ENCODE data around the gene DMRTC2. TPM values are rescaled to one million over a fixed set of nuclear protein-coding genes. Genes with fewer than 3 reads are reported as not detected.

The DMRTC2 gene
- polyA plus RNA-seq, 1 experiment, result not detected

- Histone ChIP-seq H3K4me3 (ENCODE audit: low read depth, low read length) (no peak overlapping the region), H3K27ac (ENCODE audit: low read depth, low read length) (no peak overlapping the region), H3K27me3 (ENCODE audit: control insufficient read depth, insufficient read depth, low read length) (peaks cover 24% of the 10 kb centered on the region), H3K9me3 (ENCODE audit: control insufficient read depth, insufficient read depth, low read length) (0 out of 2 replicates have a peak, but pooled peaks cover 4% of the 10 kb centered on the region)
- CTCF ChIA-PET, result no interaction called here
- TF ChIP-seq, protein P1, sequence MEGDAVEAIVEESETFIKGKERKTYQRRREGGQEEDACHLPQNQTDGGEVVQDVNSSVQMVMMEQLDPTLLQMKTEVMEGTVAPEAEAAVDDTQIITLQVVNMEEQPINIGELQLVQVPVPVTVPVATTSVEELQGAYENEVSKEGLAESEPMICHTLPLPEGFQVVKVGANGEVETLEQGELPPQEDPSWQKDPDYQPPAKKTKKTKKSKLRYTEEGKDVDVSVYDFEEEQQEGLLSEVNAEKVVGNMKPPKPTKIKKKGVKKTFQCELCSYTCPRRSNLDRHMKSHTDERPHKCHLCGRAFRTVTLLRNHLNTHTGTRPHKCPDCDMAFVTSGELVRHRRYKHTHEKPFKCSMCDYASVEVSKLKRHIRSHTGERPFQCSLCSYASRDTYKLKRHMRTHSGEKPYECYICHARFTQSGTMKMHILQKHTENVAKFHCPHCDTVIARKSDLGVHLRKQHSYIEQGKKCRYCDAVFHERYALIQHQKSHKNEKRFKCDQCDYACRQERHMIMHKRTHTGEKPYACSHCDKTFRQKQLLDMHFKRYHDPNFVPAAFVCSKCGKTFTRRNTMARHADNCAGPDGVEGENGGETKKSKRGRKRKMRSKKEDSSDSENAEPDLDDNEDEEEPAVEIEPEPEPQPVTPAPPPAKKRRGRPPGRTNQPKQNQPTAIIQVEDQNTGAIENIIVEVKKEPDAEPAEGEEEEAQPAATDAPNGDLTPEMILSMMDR (IDR thresholded peaks at IDR 0.05; ENCODE audit: low read depth, low read length), result no peak
- POLR2A ChIA-PET, result no interaction called here
- DNase-seq (ENCODE audit: low read depth, low spot score), result no peak
Observed at GRCh38 chr19:41880329-41880708, 35.5 kb downstream of the DMRTC2 start.

DNA sequence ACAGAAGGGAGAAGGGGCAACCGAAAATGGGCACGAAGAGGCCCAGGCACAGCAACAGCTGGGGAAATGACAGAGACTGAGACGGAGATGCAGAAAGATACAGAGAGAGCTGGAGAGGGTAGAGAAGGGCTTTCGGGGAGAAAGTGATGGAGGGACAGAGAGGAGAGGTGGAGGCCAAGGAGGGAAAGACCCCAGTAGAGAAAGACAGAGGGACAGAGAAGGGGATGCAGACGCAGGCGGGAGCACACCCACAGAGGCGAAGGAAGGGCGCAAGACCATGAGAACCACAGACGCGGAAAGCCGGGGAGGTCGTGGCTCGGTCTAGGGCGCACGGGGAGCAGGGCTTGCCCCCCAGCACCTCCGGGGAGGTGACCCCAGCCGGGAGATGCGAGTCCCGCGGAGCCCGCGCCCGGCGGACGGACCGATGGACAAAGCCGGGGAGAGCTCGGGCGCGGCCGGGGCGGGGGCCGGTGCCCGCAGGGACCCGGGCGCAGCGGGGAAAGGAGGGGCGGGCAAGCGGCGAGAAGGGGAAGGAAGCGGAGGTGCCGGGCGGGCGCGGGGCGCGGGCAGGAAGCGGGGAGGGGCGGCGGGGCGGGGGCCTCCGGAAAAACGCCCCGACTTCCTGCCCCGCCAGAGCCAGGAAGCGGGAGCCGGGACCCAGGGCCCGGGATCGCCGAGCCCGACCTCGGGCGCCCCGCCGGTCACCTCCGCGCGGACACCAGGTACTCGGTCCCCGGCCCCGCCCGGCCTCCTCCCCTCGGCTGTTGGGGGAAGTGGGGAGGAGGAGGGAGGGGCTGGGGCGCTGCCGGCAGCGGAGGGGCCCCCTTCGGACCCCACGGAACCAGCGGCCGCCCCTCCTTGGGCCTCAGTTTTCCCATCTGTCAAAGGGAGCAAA is 38.0 kb downstream of the DMRTC2 start, which contains the start of gene ARHGEF1:
Gene ARHGEF1 (plus strand): TSS at position 617 of the 895 bp plus-strand sequence. CDS start 4,899 bp downstream, outside the sequence.
- H3K9me3 ChIP-seq (ENCODE audit: control insufficient read depth, insufficient read depth, low read length), result 0 out of 2 replicates have a peak, but pooled peaks cover 4% of the 10 kb centered on the region
- POLR2A ChIA-PET, result interaction anchor here (1.3 to 2.2 kb wide), 2 partner anchors 10 to 23 kb away, joined by 3 to 16 read pairs; partner anchors contain the start of gene RPS19
- peaks cover 14% of the 10 kb centered on the region for H3K27me3 ChIP-seq (ENCODE audit: control insufficient read depth, insufficient read depth, low read length)
- TF ChIP-seq, protein P1 (IDR thresholded peaks at IDR 0.05; ENCODE audit: low read depth, low read length), result no peak
- no peak for DNase-seq (ENCODE audit: low read depth, low spot score)
- H3K27ac ChIP-seq (ENCODE audit: low read depth, low read length), result no peak within 1 kb of the TSS
- H3K4me3 ChIP-seq (ENCODE audit: low read depth, low read length), result peak within 1 kb of the TSS; percentile 86
- CTCF ChIA-PET, result no interaction called here

DNA sequence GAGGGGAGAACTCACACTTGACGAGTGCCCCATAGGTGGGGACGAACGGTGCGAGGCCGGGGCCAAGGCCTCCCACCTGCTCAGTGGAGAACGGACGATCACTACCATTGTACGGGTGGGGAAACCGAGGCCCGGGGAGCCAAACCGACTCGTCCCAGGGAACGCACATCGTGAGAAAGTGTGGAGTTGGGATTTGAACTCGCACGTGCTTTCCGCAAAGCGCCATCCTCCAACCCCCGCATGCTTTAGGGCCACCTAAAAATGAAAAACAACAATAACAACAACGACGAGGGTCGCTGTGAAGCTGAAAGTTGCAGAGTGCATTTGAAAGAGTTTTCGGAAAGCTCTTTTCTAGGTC is 38.6 kb downstream of the DMRTC2 start:
- Histone ChIP-seq H3K9me3 (ENCODE audit: control insufficient read depth, insufficient read depth, low read length) (0 out of 2 replicates have a peak, but pooled peaks cover 4% of the 10 kb centered on the region), H3K27me3 (ENCODE audit: control insufficient read depth, insufficient read depth, low read length) (peaks cover 7% of the 10 kb centered on the region), H3K4me3 (ENCODE audit: low read depth, low read length) (peak overlapping the region; percentile 86), H3K27ac (ENCODE audit: low read depth, low read length) (no peak overlapping the region)
- CTCF ChIA-PET, result no interaction called here
- TF ChIP-seq, protein P1 (IDR thresholded peaks at IDR 0.05; ENCODE audit: low read depth, low read length), result no peak
- no peak for DNase-seq (ENCODE audit: low read depth, low spot score)
- POLR2A ChIA-PET, result interaction anchor here (0.9 to 2.2 kb wide), 3 partner anchors 11 to 24 kb away, joined by 3 to 16 read pairs (median 3); partner anchors contain the start of gene RPS19

DNA sequence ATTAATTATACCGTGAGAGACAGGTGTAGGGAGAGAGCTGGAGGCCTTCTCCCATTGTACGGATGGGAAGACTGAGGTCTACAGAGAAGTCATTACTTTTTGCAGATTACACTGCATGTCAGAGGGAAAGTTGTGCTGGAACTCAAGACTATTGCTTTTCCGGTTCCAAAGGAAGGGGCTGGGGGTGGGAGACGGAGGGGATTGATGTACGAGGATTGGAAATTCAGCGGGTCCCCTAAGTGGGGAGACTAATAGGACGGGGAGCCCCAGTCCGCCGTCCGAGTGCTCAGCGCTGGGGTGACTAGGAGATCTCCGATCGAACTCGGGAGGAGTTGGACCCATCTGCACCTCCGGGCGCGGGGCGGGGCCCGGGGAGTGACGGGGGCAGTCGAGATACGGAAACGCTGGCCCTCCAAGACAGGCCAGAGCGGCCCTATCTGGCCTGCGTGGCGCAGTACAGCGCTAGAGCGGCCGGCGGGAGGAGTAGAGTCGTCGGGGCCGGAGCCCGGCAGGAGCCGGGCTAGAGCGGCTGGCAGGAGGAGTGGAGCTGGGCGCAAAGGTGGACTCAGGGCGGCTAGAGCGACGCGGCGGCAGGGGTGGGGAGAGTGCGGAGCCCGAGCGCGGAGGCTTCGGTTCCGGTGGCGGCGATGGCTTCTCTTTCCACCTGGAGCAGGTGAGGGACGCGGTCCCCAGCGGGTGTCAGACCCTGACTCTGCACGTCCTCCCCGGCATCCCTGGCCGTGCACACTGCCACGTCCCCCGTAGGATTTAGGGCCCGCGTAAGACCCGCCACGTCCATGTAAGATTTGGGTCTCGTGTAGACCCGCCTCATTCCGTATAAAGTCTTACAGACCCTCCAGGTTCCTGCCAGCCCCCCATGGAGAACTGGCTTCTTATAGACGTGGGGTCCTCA is 39.2 kb downstream of the DMRTC2 start:
- TF ChIP-seq, protein P1 (IDR thresholded peaks at IDR 0.05; ENCODE audit: low read depth, low read length), result peak; percentile 28; the same call in 1 of the 2 replicates
- H3K27me3 ChIP-seq (ENCODE audit: control insufficient read depth, insufficient read depth, low read length), result peaks cover 2% of the 10 kb centered on the region
- ChIA-PET CTCF (interaction anchor here (1.0 kb wide), 1 partner anchor 11 kb away, joined by 8 read pairs; no protein-coding TSS in a partner anchor), POLR2A (interaction anchor here (0.6 to 2.2 kb wide), 7 partner anchors 9 to 53 kb away, joined by 3 to 16 read pairs (median 4); partner anchors contain the start of gene RPS19)
- peak overlapping the region; percentile 86 for H3K4me3 ChIP-seq (ENCODE audit: low read depth, low read length)
- 0 out of 2 replicates have a peak, but pooled peaks cover 4% of the 10 kb centered on the region for H3K9me3 ChIP-seq (ENCODE audit: control insufficient read depth, insufficient read depth, low read length)
- H3K27ac ChIP-seq (ENCODE audit: low read depth, low read length), result peak overlapping the region; percentile 52
- peak; percentile 92 for DNase-seq (ENCODE audit: low read depth, low spot score)
